Measurements from ENCODE around the gene CPNE6. TPM values are rescaled to one million over a fixed set of nuclear protein-coding genes. Genes with fewer than 3 reads are reported as not detected.

Gene CPNE6
- total and polyA plus RNA-seq, 5 donors from 2014 or later = not detected

DNA sequence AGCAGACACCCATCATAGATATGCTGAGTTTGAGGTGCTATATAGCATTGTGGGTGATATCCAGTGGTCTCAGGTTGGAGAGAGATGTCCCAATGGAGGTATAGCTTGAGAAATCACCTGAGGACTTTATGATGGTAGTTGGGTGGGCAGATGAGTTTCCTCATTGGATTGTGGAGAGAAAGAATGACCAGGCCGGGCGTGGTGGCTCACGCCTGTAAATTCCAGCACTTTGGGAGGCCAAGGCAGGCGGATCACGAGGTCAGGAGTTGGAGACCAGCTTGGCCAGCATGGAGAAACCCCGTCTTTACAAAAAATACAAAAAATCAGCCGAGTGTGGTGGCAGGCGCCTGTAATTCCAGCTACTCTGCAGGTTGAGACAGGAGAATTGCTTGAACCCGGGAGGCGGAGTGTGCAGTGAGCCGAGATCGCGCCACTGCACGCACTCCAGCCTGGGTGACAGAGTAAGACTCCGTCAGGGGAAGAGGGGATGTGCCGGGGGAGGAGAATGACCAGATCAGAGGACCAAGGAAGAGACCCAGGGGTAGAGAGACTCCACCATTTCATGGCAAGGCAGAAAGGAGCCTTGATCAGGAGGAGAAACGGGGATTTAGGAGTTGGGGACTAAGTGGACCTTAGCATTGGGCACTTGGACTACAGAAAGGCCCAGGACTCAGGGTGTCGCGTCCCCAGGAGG, 22.0 kb downstream of the CPNE6 start:
- Mint-ChIP-seq H3K9me3 (no peaks in the 10 kb centered on the region), H3K27me3 (no peaks in the 10 kb centered on the region), H3K36me3 (peaks cover 4% of the 10 kb centered on the region), H3K4me1 (peaks cover 8 to 41% (median 25%) of the 10 kb centered on the region in 4 donors), H3K4me3 (peak overlapping the region; percentile 89 to 99 (median 99)), H3K27ac (peak overlapping the region; percentile 81 to 94 (median 87))
- Histone ChIP-seq H3K27ac (ENCODE audit: insufficient read depth, low read length, poor library complexity, severe bottlenecking) (peak overlapping the region; percentile 86), H3K27me3 (ENCODE audit: control insufficient read depth, insufficient read depth, low read length) (no peaks in the 10 kb centered on the region), H3K4me3 (ENCODE audit: low read depth, low read length) (peak overlapping the region; percentile 31), H3K9me3 (ENCODE audit: control insufficient read depth in 2 of 2, low read length in 2 of 2) (no peaks in the 10 kb centered on the region), H3K36me3 (ENCODE audit: control insufficient read depth, insufficient read depth, low read length) (peaks cover 9% of the 10 kb centered on the region), H3K4me1 (ENCODE audit: control insufficient read depth, insufficient read depth, low read length, poor library complexity, severe bottlenecking) (peaks cover 25% of the 10 kb centered on the region)
- no peak for ATAC-seq (ENCODE audit: low read depth in 2 of 2)
- no peak for DNase-seq

DNA sequence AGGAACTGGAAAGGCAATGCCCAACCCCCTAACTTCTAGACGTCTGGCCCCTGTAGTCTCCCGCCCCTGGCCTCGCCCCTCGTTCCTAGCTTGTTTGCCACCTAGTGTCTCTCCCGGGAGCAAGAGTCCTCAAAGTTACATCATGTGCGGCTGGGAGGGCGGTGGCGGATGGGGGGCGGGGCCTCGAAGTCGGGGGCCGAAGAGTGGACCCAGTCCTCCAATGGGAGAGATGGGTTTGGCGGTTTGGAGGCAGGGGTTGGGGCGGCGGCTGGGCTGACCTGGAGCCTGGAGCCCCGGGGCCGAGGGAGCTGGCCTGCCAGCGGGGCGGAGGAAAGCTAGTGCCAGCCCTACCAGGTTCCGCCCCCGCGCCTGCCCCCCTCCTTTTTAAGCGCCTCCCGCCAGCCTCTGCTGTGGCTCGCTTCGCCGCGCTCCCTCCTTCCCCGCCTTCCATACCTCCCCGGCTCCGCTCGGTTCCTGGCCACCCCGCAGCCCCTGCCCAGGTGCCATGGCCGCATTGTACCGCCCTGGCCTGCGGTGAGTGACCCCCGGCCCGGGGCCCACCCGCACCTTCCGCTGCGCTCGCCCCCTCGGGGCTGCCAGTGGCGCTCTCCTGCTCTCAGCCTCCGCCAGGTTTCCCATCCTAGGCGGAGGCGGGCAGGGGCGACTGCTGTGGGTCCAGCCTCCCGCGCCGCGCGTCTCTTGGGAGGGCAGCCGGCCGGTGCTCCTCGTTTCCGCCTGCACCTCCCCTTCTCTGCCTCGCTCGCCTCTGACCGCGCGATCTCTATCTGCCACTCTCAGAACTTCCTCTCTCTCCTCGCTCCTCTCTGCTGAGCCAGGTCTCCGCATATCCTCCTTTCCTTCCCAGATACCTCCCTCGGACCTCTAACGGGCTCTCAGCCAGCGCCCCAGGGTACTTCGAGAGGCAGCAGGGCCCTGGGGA, 22.8 kb downstream of the CPNE6 start, which contains the start of gene PCK2:
Gene PCK2, plus strand, starts transcription at position 411 of the 940 bp plus-strand sequence. Its CDS starts 95 bp downstream, at position 506.
- peak within 1 kb of the TSS; percentile 89 to 99 (median 99) for H3K4me3 Mint-ChIP-seq
- no peaks in the 10 kb centered on the region for H3K9me3 Mint-ChIP-seq
- peak within 1 kb of the TSS; percentile 96 to 99 (median 97) for H3K27ac Mint-ChIP-seq
- peak; percentile 52 to 84 (median 76) for DNase-seq
- Histone ChIP-seq H3K27ac (ENCODE audit: insufficient read depth, low read length, poor library complexity, severe bottlenecking) (peak within 1 kb of the TSS; percentile 86), H3K4me1 (ENCODE audit: control insufficient read depth, insufficient read depth, low read length, poor library complexity, severe bottlenecking) (peaks cover 25% of the 10 kb centered on the region), H3K36me3 (ENCODE audit: control insufficient read depth, insufficient read depth, low read length) (peaks cover 14% of the 10 kb centered on the region), H3K9me3 (ENCODE audit: control insufficient read depth in 2 of 2, low read length in 2 of 2) (no peaks in the 10 kb centered on the region), H3K4me3 (ENCODE audit: low read depth, low read length) (peak within 1 kb of the TSS; percentile 82), H3K27me3 (ENCODE audit: control insufficient read depth, insufficient read depth, low read length) (no peaks in the 10 kb centered on the region)
- H3K27me3 Mint-ChIP-seq = no peaks in the 10 kb centered on the region
- H3K4me1 Mint-ChIP-seq = peaks cover 8 to 41% (median 25%) of the 10 kb centered on the region in 4 donors
- peak; percentile 71 to 76 for ATAC-seq (ENCODE audit: low read depth in 2 of 2)
- H3K36me3 Mint-ChIP-seq = peaks cover 4% of the 10 kb centered on the region

DNA sequence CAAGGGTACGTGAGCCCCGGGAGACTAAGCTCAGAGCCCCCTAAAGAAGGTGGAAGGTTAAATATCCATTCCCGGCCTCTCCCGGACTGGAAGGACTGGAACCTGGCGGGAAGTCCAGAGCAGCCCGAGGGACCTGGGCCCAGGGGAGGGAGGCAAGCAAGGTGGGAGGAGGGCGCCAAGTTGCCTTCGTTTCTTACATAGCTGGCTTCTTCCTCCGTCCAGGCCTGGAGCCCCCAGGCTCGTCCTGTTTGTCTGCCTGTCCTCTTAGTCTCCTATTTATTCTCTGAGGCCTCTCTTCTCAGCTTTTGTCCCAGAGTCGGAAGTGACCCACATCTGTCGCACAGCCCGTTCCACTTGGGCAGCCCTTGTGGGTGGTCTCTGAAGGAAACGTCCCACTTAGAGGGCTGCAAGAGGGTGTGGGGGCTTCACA, 23.5 kb downstream of the CPNE6 start:
- Histone ChIP-seq H3K36me3 (ENCODE audit: control insufficient read depth, insufficient read depth, low read length) (peaks cover 20% of the 10 kb centered on the region), H3K4me1 (ENCODE audit: control insufficient read depth, insufficient read depth, low read length, poor library complexity, severe bottlenecking) (peaks cover 25% of the 10 kb centered on the region), H3K27me3 (ENCODE audit: control insufficient read depth, insufficient read depth, low read length) (no peaks in the 10 kb centered on the region), H3K27ac (ENCODE audit: insufficient read depth, low read length, poor library complexity, severe bottlenecking) (peak overlapping the region; percentile 86), H3K4me3 (ENCODE audit: low read depth, low read length) (peak overlapping the region; percentile 82), H3K9me3 (ENCODE audit: control insufficient read depth in 2 of 2, low read length in 2 of 2) (no peaks in the 10 kb centered on the region)
- no peak for ATAC-seq (ENCODE audit: low read depth in 2 of 2)
- Mint-ChIP-seq H3K27ac (peak overlapping the region; percentile 96 to 99 (median 97)), H3K36me3 (peaks cover 7% of the 10 kb centered on the region), H3K9me3 (no peaks in the 10 kb centered on the region), H3K4me3 (peak overlapping the region; percentile 89 to 99 (median 99)), H3K27me3 (no peaks in the 10 kb centered on the region), H3K4me1 (peaks cover 8 to 43% (median 23%) of the 10 kb centered on the region in 4 donors)
- DNase-seq = peak in 1 of 3 donors; percentile 53

DNA sequence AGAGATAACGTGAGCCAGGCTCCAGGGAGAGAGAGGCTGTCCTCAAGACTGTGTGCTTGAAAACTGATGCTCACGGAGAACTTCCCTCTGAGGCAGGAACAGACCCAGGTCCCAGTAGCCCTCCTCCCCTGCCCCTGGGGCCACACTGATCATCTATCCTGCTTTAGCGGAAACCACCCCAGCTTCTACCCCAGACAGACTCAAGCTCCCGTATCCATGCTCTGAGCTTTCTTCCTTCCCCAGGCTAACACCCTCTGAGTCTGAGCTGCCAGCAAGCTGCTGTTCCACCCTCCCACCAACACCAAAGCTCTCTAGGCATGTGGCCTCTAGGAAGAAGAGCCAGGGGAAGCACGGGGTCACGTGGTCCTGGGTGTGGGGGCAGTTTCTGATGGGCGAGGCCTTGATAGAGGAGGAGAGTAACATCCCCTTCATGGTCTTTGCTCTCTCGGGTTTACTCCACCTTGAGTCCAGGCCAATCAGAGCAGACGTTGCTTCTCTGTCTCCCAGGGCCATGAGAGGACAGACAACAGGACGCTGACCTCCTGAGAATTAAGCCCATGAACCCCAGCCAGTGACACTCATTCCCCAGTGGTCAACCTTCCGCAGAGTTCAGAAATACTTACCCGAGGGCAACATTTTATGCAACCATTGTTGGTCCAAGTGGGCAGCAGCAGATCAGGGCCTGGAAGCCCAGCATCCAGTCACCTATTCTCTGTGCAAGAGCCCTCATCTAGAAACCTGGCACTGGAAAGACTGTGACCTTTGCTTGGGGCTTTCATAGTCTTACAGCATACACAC, 24.1 kb downstream of the CPNE6 start:
- Mint-ChIP-seq H3K27me3 (no peaks in the 10 kb centered on the region), H3K27ac (peak overlapping the region; percentile 96 to 99 (median 97)), H3K4me3 (peak overlapping the region; percentile 89 to 99 (median 99)), H3K4me1 (peaks cover 7 to 39% (median 23%) of the 10 kb centered on the region in 4 donors), H3K36me3 (peaks cover 10% of the 10 kb centered on the region), H3K9me3 (no peaks in the 10 kb centered on the region)
- DNase-seq (peak; percentile 12 to 84 (median 35)), ATAC-seq (ENCODE audit: low read depth in 2 of 2) (peak; percentile 17 to 27)
- Histone ChIP-seq H3K4me3 (ENCODE audit: low read depth, low read length) (peak overlapping the region; percentile 82), H3K36me3 (ENCODE audit: control insufficient read depth, insufficient read depth, low read length) (peaks cover 22% of the 10 kb centered on the region), H3K27ac (ENCODE audit: insufficient read depth, low read length, poor library complexity, severe bottlenecking) (peak overlapping the region; percentile 86), H3K27me3 (ENCODE audit: control insufficient read depth, insufficient read depth, low read length) (no peaks in the 10 kb centered on the region), H3K4me1 (ENCODE audit: control insufficient read depth, insufficient read depth, low read length, poor library complexity, severe bottlenecking) (peaks cover 22% of the 10 kb centered on the region), H3K9me3 (ENCODE audit: control insufficient read depth in 2 of 2, low read length in 2 of 2) (no peaks in the 10 kb centered on the region)

DNA sequence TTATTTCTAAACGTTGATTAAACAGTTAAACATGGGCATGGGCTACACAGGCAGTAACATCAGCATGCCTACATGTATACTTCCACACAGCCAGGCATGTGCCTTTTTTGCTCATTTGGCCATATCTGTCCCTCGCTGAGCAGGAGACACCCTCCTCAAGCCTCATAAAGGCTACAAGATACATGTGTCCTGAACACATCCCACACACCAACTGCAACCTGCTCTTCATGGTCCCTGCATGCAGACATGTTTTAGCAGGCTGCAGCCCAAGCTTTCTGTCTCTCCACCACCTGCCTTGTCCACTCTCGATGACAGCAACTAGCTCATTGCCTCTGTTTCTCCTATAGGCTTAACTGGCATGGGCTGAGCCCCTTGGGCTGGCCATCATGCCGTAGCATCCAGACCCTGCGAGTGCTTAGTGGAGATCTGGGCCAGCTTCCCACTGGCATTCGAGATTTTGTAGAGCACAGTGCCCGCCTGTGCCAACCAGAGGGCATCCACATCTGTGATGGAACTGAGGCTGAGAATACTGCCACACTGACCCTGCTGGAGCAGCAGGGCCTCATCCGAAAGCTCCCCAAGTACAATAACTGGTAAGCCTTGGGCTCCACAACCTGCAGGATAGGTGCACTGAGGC, 25.3 kb downstream of the CPNE6 start:
- Mint-ChIP-seq H3K9me3 (no peaks in the 10 kb centered on the region), H3K4me3 (peak overlapping the region; percentile 66 to 99 (median 72)), H3K27ac (peak overlapping the region; percentile 55 to 79 (median 69)), H3K36me3 (peaks cover 17% of the 10 kb centered on the region), H3K27me3 (no peaks in the 10 kb centered on the region), H3K4me1 (peaks cover 4 to 35% (median 22%) of the 10 kb centered on the region in 4 donors)
- Histone ChIP-seq H3K27ac (ENCODE audit: insufficient read depth, low read length, poor library complexity, severe bottlenecking) (no peak overlapping the region), H3K9me3 (ENCODE audit: control insufficient read depth in 2 of 2, low read length in 2 of 2) (no peaks in the 10 kb centered on the region), H3K27me3 (ENCODE audit: control insufficient read depth, insufficient read depth, low read length) (no peaks in the 10 kb centered on the region), H3K4me1 (ENCODE audit: control insufficient read depth, insufficient read depth, low read length, poor library complexity, severe bottlenecking) (peaks cover 19% of the 10 kb centered on the region), H3K36me3 (ENCODE audit: control insufficient read depth, insufficient read depth, low read length) (peaks cover 26% of the 10 kb centered on the region), H3K4me3 (ENCODE audit: low read depth, low read length) (no peak overlapping the region)
- DNase-seq (no peak), ATAC-seq (ENCODE audit: low read depth in 2 of 2) (no peak)

DNA sequence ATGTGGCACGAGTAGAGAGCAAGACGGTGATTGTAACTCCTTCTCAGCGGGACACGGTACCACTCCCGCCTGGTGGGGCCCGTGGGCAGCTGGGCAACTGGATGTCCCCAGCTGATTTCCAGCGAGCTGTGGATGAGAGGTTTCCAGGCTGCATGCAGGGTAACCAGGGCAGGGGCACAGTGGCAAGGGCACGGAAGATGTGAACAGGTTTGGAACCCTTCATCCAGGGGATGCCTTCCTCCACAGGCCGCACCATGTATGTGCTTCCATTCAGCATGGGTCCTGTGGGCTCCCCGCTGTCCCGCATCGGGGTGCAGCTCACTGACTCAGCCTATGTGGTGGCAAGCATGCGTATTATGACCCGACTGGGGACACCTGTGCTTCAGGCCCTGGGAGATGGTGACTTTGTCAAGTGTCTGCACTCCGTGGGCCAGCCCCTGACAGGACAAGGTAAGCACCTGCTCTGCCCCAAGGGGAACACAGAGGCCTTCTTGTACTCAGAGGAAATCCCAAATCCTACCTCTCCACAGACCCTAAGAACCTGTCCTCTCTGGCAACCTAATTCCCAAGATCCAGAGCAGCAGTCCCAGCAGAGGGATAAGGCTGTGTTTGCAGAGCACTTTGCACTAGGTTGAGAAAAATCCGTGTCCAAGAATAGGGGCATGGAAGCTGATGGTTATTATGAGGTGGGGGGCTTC, 27.0 kb downstream of the CPNE6 start:
- Histone ChIP-seq H3K27ac (ENCODE audit: insufficient read depth, low read length, poor library complexity, severe bottlenecking) (no peak overlapping the region), H3K4me3 (ENCODE audit: low read depth, low read length) (no peak overlapping the region), H3K4me1 (ENCODE audit: control insufficient read depth, insufficient read depth, low read length, poor library complexity, severe bottlenecking) (peaks cover 18% of the 10 kb centered on the region), H3K36me3 (ENCODE audit: control insufficient read depth, insufficient read depth, low read length) (peaks cover 37% of the 10 kb centered on the region), H3K9me3 (ENCODE audit: control insufficient read depth in 2 of 2, low read length in 2 of 2) (no peaks in the 10 kb centered on the region), H3K27me3 (ENCODE audit: control insufficient read depth, insufficient read depth, low read length) (no peaks in the 10 kb centered on the region)
- ATAC-seq (ENCODE audit: low read depth in 2 of 2) (no peak), DNase-seq (no peak)
- H3K9me3 Mint-ChIP-seq = no peaks in the 10 kb centered on the region
- H3K27me3 Mint-ChIP-seq = no peaks in the 10 kb centered on the region
- peak overlapping the region in 1 of 4 donors; percentile 47 for H3K4me3 Mint-ChIP-seq
- peaks cover 30% of the 10 kb centered on the region for H3K36me3 Mint-ChIP-seq
- no peak overlapping the region for H3K27ac Mint-ChIP-seq
- peaks cover 4 to 30% (median 14%) of the 10 kb centered on the region in 4 donors for H3K4me1 Mint-ChIP-seq
